Fibroblast of skin of left quadriceps (primary cell): ENCODE data around the gene CLEC16A.

ENCODE experiments used
- DNase-seq, 2 experiments: peaks; one replicate each; pipeline ENCODE4 v3.0.0-alpha.2; 2013; ENCODE audit warnings: low read depth in 2 of 2

Gene CLEC16A

DNA sequence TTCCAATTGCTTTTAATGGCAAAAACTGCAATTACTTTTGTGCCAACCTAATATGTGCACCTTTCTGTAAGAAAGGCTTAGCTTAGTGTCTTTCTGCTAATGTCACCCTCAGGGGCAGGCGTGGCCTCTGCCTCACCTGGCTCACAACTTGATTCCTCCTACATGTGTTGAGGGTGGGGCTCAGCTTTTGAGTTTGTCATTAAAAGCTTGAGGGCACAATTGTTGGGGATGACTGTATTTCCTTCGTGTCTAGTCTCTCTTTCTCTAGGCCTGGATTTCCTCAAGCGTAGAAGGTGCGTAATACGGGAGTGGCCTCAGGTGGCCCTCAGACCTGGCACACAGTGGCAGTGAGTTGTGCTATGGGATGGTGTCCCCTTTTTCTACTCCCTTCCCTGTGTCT, 94.4 kb downstream of the CLEC16A start:
- DNase-seq = no peak

DNA sequence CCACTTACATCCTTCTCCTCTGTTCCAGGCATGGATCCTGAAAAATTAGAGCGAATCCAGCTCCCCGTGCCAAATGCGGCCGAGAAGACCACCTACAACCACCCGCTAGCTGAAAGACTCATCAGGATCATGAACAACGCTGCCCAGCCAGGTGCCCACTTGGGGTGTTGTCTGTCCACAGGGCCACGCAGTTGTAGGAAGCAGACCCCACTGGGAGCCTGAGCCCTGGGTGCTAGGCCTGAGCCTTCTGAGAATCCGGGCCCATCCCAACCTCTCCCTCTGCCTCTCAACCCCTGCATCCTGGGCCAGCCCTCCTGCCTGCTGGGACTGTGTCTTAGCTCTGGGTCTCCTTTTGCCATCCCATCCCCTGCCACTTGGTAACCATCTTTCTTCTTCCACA, 95.4 kb downstream of the CLEC16A start:
- DNase-seq = no peak

DNA sequence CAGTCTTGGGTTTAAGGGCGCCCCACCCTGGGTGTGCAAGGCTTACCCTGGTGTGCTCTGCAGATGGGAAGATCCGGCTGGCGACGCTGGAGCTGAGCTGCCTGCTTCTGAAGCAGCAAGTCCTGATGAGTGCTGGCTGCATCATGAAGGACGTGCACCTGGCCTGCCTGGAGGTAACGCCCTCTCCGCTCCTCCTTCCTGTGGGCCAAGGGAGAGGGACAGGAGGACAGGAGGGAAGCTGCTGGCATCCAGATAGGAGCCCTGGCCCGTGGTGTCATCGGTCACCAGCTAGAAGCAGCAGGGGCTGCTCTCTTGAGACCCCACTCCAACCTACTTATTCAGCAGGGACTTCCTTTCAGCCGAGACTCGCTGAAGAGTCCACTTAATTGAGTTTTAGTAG, 97.8 kb downstream of the CLEC16A start:
- DNase-seq = no peak

DNA sequence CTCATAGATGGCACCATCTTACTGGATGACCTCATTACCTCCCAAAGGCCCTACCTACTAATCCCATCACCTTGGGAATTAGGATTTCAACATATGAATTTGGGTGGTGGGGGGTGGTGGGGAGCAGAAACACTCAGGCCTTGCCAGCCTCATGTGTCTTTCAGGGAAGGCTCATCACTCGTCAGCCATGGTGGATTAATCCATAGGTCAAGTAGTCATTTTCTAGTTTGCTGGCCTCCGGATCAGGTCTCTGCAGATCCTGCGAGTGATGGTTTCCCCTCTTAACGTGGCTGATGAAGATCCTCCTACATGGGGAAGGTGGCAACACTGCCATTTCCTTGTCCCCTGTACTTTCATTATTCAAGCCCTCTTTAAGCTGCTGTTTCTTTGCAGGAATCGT, 101.1 kb downstream of the CLEC16A start:
- DNase-seq = no peak

DNA sequence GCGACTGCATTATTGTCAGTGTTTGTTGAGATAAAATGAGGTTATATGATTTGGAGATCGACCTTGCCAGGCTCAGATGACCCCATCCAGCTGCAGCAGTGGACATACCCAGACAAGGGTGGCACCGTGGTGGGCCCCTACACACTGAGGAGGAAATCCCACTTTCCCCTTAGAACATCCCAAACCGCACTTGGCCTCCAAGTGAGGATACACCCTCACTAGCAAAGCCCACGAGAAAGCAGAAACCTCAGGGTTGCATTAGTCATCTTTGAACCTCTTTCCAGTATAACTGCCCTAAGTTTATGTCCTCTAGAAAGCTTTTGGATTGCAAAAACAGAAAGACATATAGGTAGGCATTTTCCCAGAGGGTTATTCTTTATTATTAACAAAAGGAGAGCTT, 101.5 kb downstream of the CLEC16A start:
- DNase-seq = no peak

DNA sequence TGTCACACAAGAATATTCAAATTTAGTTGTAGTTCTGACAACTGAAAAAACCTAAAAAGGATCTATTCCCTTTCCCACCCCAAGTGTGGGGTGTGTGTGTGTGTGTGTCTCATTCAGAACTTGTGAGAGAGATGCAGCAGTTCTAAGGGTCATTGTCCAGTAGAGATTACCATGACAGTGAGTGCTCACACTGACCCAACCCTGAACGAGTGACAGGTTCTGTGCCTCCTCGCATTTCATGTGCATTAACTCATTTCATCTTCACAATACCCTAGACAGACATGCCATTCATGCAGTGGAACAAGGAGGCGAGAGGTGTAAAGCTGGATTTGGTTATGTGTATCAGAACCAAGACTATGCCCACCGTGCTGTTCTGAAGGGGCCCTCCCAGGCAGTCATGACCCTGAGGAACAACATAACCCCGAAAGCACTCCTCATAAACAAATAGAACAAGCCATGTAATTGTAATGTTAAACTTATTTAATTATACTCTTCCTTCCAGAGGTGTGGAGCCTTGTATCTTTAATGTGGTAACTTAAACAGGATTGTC, 102.1 kb downstream of the CLEC16A start:
- no peak for DNase-seq

DNA sequence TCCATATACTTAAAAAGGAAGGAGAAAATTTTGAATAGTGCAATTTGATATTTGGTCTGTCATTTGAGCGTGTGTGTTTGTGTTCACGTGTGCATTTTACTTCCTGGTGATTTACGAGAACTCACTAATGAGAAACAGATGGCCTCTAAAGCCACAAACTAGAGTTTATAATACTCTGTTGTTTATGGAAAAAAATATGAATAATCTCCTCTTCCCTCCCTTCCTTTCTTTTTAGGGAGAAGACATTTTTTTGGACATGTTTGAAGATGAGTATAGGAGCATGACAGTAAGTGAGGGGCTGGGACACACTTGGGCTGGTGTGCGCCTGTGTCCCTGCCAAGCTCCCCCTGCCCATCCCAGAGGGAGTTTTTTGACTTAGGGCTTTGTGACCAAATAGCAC, 102.7 kb downstream of the CLEC16A start:
- DNase-seq = peak; percentile 81 to 84

DNA sequence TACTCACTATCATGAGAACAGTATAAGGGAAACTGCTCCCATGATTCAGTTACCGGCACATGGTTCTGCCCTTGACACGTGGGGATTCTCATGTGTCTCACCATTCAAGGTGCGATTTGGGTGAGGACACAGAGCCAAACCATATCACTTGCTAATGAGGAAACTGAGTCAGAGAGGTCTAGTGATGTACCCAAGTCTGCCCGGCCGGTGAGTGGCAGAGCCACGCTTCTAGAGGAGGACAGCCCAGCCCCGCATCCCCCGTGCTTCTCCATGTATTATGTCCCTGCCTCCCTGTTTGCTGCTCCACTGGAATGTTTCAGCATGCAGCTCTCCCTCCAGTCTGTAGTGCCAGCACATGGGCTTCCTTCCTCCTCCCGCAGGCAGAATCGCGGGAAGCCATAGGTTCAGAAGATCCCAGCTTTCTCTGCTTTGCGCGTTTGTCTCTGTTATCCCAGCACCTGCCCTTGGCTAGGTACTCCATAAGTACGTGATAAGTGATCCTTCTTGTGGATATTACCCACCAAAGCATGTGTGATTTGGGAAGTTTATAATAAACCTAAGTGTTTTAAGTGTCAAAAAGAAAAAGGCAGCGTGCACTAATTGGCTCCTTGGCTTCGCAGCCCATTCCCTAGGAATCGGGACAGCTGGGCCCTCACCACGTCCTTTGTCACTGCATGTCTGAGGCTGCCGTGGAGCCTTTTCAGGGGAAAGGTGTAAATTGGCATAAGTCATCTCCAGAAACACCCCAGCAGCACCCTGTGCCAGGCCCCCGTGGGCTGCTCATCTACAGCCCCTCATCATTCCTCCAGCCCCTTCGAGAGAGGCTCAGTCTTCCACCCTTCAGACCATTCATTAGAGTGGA, 103.8 kb downstream of the CLEC16A start:
- no peak for DNase-seq

DNA sequence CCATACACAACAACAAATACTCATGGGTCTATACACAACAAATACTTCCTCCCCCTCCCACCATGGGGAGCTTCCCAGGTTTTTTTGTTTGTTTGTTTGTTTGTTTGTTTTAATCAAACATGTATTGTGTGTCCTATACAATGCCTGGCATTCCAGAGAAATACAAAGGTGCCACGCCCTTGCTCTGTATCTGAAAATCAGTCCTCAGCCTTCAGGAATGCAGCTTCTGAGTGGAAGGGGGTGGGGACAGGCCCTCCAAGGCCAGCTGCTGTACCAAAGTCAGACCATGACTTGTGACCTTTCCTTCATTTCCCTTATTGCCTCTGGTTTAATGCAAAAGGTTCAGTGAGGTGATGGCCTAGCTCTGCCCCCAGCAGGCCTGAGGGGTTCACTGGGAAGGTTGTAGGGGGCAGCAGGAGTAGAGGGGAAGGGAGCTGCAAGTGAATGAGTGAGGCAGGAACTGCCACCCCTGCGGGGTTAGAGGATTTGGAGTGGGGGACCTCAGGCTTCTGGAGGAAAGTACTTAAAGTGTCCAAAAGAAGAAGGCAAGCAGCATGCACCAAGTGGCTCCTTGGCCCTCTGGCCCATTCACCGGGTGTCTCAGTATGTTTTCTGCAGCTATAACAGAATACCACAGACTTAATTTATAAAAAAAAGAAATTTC, 105.2 kb downstream of the CLEC16A start:
- no peak for DNase-seq

DNA sequence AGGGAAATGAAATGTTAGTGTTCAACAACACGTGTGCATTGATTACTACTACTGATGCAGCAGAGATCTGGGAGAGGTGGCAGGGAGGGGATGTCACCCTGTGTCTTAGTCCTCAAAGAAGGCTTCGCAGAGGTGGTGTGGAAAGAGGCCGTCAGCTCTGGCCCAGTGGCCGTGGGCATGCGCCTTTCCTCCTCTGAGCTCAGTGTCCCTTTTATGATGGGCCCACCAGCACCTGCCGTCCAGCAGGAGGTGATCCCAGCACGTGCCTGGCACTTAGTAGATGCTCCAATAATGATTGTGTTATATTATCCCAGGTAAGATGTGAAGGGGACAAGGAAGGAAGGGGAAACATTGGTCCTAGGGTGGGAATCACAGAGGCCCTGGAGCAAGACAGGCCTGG, 106.2 kb downstream of the CLEC16A start:
- no peak for DNase-seq

DNA sequence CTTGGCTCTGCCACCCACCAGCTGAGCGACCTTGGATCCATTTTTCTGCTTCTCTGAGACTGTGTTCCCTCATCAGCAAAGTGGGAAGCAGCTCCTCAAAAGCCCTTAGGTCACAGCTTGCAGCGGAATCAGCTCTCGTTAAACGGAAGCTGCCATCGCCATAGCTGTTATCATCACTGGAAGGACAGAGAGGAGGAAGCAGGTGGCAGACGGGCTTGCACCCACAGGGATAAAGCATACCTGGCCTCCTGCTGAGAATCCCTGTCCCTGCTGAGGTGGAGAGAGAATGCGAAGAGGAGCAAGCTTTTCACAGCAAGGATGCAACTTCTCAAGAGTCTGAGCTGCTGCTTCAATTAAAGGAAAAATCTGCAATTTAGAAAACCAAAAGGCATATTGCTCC, 106.6 kb downstream of the CLEC16A start:
- no peak for DNase-seq

DNA sequence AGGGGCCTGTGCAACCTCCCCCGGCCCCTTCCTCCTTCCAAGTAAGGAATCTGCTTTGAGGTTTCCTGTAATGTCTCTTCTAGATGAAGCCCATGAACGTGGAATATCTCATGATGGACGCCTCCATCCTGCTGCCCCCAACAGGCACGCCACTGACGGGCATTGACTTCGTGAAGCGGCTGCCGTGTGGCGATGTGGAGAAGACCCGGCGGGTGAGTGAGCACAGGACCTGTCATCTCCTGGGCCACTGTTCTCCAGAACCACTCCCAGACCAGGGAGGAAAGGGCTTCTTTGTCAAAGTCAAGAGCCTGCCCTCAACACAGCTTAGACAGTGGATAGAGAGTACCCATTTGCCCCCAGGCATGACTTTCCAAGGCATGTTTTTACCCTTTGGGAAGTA, 107.1 kb downstream of the CLEC16A start:
- no peak for DNase-seq

DNA sequence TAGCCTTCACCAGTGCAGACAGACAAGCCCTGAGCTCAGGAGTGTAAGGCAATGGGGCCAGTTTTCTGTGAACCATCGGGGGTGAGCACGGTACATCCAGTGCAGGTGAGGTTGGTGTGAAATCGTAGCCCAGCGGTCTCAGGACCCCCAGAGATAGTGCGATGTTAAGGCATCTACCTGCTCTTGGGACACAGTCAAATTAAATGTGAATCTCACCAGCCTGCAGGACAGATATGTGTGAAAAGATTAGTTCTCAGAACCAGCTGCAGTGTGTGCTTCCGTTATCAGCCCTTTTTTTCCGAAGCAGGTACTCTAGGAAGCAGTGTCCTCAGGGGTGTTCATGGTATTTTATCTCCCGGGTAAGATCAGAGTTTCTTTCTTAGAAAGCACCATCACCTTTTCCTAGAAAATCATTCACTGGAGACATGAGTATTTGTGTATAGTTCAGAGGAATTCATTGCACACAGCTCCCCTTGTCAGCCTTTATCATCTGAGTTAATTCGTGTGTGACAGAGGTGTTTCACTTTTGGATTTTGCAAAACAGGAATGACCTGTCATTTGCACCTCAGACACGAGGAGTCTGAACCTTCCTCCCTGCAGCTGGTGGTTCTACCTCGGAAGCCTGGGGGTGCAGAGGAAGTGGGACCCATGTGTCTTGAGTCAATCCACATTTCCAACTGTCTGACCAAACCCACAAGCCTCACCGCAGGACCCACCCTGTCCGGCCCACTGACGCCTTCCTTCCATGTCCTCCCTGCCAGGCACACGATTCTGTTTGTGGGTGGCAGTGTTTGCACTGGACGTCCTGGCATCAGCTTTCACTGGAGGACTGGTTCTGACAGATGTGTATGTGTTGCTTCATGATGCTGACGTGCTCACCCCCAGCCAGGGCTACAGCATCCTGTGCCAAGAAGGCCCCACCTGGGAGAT, 107.8 kb downstream of the CLEC16A start:
- no peak for DNase-seq

DNA sequence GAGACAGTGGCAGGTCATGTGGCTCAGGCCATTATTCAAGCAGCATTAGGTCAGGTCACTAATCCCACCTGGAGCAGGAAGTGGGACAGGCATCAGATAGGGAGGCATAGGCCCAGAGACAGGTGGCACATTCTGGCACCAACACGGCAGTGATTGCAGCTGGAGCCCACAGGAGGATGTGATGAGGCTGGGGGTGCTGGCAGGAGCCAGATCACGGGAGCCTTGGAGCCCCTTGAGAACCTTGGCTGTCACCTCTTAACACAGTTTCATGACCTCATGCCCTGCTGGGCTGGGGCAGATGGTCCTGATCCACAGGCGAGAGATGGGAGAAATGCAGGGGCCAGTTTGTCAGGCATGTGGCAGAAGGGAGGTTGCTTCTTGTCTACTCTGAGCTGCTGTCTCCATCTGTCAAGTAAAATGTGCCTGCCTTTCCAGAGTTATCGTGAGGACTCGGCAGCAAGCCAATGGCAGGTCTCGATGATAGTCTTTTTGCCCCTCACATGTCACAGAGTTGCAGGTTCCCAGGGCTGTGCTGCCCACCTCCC, 109.6 kb downstream of the CLEC16A start:
- DNase-seq = no peak

DNA sequence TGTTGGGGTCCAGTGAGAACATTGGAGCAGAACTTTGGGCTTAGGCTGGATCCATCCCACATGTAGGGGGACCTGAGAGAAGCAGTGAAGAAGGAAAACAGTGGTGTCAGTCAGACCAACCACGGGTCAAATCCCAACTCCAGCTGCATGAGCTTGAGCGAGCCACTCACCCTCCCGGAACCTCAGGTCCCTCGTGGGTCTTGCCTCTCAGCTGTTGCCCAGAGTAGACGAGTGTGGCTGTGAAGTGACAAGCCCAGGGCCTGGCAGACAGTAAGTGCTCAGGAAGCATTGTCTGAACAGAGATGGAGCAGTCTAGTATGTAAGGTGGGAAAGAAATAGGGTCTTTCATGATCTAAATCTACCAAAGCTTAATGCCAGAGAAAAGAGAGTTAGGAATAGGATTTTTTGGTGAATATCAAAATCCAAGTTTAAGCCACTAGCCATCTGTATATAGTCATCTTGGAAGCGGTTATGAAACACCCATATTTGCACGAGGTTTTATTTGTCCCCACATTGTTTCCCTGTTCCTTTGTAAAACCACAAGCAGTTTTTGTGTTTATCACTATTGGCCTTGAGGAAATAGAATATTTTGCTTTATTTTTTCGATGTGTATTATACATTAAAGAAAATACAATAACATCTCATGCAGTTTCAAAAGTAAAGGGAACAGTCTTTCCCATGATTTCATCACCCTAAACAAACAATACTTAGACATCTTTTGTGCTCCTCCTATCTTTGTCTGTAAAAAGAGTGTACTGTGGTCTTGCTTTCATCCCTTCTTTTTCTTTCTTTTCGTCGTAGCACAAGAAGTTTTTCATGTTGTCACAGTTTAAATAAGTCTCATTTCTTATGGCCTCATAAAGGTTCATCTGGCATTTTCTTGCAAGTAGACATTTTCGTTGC, 112.0 kb downstream of the CLEC16A start:
- DNase-seq = no peak

DNA sequence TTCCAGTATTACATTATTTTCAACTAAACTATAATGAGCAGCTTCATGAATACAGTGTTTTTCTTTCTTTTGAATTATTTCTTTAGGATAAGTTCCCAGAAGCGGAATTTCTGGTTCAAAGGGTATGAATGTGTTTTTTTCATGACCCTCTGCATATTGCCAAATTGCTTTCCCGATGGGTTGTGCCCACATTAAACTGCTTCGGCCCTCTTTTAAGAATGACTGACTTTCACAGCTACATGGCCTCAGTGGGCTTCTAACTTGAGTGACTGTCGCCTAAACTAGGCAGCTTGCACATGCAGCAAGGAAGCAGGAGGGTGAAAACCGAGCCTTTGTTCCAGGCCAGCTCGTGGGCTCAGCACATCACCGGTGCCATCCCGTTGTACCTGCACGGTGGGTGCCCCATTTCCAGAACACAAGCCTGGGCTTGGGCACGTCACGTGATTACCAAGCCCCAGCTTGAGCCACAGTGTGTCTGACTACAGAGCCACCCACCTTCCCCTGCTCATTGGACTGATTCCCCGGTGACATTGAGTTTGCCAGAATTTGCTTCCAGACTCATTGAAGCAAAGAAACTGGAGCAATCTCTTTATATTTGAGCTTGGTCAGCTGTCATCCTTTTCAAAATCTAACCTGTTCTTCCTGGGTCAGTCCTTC, 112.8 kb downstream of the CLEC16A start:
- no peak for DNase-seq

DNA sequence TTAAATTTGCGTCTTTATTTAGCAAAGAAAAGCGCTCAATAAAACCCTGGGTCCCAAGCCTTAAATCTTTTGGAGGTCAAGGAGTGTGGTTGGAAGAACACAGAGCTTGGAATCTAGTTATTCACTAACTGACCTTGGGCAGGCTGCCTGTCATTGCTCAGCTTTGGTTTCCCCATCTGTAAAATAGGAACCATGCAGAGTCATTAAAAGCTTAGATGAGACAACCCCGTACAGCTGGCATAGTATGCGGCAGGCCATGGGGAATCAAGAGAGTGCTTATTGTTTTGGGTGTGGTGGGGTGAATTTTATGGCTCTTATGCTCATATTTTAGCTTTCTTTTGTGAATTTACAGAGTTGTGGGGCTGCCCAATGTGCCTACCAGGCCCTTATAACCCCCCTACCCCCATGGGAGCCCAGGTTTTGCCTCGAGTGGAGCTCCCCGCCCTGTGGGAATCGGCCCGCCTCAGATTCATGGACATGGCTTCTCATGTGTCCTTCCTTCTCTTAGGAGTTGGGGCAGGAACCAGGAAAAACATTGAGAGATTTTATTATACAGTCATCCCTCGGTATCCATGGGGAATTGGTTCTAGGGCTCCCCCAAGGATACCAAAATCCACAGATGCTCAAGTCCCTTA, 113.5 kb downstream of the CLEC16A start:
- DNase-seq = no peak

DNA sequence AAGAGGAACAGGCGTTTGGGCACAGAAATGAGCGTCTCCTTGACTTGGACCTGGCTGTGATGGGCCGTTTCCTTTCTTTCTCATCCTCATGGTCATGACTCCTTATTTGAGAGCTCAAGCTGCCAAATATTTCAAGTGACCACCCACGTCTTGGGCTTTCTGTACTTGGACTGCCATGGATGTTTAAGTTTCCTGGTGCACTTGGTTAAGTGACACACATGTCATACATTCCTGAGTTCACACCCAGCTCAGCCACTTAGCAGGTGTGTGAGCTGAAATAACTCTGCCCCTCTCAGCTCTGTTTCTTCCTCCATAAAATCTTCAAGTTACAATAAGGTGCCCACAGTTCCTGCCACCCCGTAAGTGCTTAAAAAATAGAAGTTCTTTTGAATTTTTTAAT, 114.5 kb downstream of the CLEC16A start:
- no peak for DNase-seq

DNA sequence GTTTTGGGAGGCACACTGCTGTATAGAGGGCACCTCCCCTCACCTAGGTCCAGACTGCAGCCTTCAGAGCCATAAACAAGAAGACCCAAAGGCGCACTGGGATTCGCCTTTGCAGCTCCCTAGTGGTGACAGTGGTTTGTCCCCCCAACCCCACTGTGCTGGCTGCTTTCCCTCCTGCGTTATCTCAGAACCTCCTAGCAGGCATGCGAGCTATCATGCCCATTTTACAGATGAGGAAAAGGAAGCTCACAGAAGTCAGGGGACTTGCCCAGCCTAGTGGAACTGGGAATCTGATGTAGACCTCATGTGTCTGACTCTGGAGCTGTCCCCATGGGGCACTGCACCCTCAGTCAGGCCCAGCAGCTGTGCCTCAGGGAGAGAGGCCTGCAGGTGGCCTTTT, 115.2 kb downstream of the CLEC16A start:
- DNase-seq = no peak

DNA sequence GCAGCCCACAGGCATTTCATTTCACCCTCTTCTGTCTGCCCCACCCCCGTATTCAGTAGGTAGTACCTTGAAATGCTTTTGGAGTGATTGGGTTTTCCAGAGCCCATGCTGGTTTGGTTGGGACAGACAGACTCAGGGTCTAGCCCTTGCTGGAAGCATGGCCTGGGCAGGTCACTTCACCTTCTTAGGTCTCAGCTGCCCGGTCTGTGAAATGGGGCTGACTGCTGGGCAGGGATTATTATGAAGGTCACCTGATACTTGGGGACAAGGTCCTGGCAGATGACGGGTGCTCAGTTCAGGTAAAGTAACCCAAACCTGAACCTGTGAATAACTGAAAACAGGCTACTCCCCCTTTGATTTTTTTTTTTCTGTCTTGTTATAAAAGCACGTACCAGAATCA, 116.0 kb downstream of the CLEC16A start:
- DNase-seq = no peak
